Astrocyte (in vitro differentiated cells and primary cell): ENCODE measurements around the gene SAMD4B. TPM values are rescaled to one million over a fixed set of nuclear protein-coding genes. Genes with fewer than 3 reads are reported as not detected.

Experiments
- DNase-seq: peaks from one replicate; pipeline ENCODE4 v3.0.0-alpha.2; 2010; ENCODE audit warnings: low read depth
- FAIRE-seq: peaks from 2 replicates; lab custom pipeline; 2011; peaks lifted over from hg19 to GRCh38; lab: Jason Lieb, UNC
- H2AFZ ChIP-seq: 2 replicates; pipeline ENCODE4 v1.6.0; 2012; ENCODE audit warnings: low read depth, low read length, inconsistent platforms
- H3K27ac ChIP-seq: 2 replicates; pipeline ENCODE4 v1.5.1; 2011; ENCODE audit warnings: low read depth, low read length, inconsistent platforms
- H3K27me3 ChIP-seq: 2 replicates; pipeline ENCODE4 v1.6.0; 2011; ENCODE audit warnings: low read length, inconsistent platforms; ENCODE audit not compliant: insufficient read depth
- H3K36me3 ChIP-seq: 2 replicates; pipeline ENCODE4 v1.5.1; 2011; ENCODE audit warnings: low read length, inconsistent platforms; ENCODE audit not compliant: insufficient read depth
- H3K4me1 ChIP-seq: 2 replicates; pipeline ENCODE4 v1.5.1; 2011; ENCODE audit warnings: low read length, inconsistent platforms; ENCODE audit not compliant: insufficient read depth
- H3K4me2 ChIP-seq: 2 replicates; pipeline ENCODE4 v1.6.0; 2012; ENCODE audit warnings: low read length, inconsistent platforms
- H3K4me3 ChIP-seq: 2 replicates; pipeline ENCODE4 v1.5.1; 2011; ENCODE audit warnings: low read depth, mild to moderate bottlenecking, low read length, inconsistent platforms; ENCODE audit not compliant: insufficient read depth
- H3K79me2 ChIP-seq: 2 replicates; pipeline ENCODE4 v1.6.0; 2012; ENCODE audit warnings: mild to moderate bottlenecking, low read length, inconsistent platforms; ENCODE audit not compliant: insufficient read depth
- H3K9ac ChIP-seq: 2 replicates; pipeline ENCODE4 v1.6.0; 2012; ENCODE audit warnings: mild to moderate bottlenecking, low read length, inconsistent platforms
- H3K9me3 ChIP-seq: 2 replicates; pipeline ENCODE4 v1.5.1; 2012; ENCODE audit warnings: low read depth, mild to moderate bottlenecking, low read length, inconsistent platforms; ENCODE audit not compliant: insufficient read depth
- H4K20me1 ChIP-seq: 2 replicates; pipeline ENCODE4 v1.6.0; 2012; ENCODE audit warnings: low read length, inconsistent platforms; ENCODE audit not compliant: insufficient read depth
- H3K27ac Mint-ChIP-seq: one replicate; pipeline ENCODE4 v1.8.0; 2021; ENCODE audit warnings: mild to moderate bottlenecking, mixed read lengths; ENCODE audit not compliant: unreplicated experiment
- H3K27me3 Mint-ChIP-seq: one replicate; pipeline ENCODE4 v1.8.0; 2021; ENCODE audit warnings: low read depth, mixed read lengths; ENCODE audit not compliant: unreplicated experiment
- H3K36me3 Mint-ChIP-seq: one replicate; pipeline ENCODE4 v1.8.0; 2021; ENCODE audit warnings: low read depth, mixed read lengths; ENCODE audit not compliant: unreplicated experiment
- H3K4me1 Mint-ChIP-seq: one replicate; pipeline ENCODE4 v1.8.0; 2021; ENCODE audit warnings: low read depth, mixed read lengths; ENCODE audit not compliant: unreplicated experiment
- H3K4me3 Mint-ChIP-seq: one replicate; pipeline ENCODE4 v1.8.0; 2021; ENCODE audit warnings: mild to moderate bottlenecking, moderate library complexity, mixed read lengths; ENCODE audit not compliant: unreplicated experiment
- H3K9me3 Mint-ChIP-seq: one replicate; pipeline ENCODE4 v1.8.0; 2021; ENCODE audit warnings: mild to moderate bottlenecking, mixed read lengths; ENCODE audit not compliant: unreplicated experiment
- CTCF ChIP-seq: IDR thresholded peaks from 2 replicates; pipeline ENCODE4 v1.5.1; 2011; ENCODE audit warnings: low read depth, mild to moderate bottlenecking, inconsistent platforms, low read length, moderate library complexity; ENCODE audit not compliant: insufficient read depth
- EZH2 ChIP-seq: IDR thresholded peaks from 2 replicates; pipeline ENCODE4 v1.6.1; 2012; ENCODE audit warnings: mild to moderate bottlenecking, low read length, inconsistent platforms; ENCODE audit not compliant: insufficient read depth
- total RNA-seq: library from RNA; stranded (reverse); gene quantifications from 2 replicates; pipeline ENCODE4 v1.2.1, GENCODE V29; 2021

Gene SAMD4B
- total RNA-seq, 1 donor from 2014 or later: 98.6 TPM

GRCh38 chr19:39385629-39386411 is 43.6 kb downstream of the SAMD4B start:
- H3K4me3 Mint-ChIP-seq: no peak overlapping the region
- Histone ChIP-seq H3K36me3 (peaks cover 31% of the 10 kb centered on the region), H3K4me1 (peaks cover 11% of the 10 kb centered on the region), H3K9ac (no peak overlapping the region), H3K27ac (no peak overlapping the region), H3K79me2 (peaks cover 25% of the 10 kb centered on the region), H2AFZ (no peak overlapping the region), H3K9me3 (no peaks in the 10 kb centered on the region), H3K4me2 (no peak overlapping the region), H3K27me3 (no peaks in the 10 kb centered on the region), H3K4me3 (no peak overlapping the region), H4K20me1 (peaks cover 11% of the 10 kb centered on the region)
- peak overlapping the region; percentile 47 for H3K27ac Mint-ChIP-seq
- no peaks in the 10 kb centered on the region for H3K9me3 Mint-ChIP-seq
- H3K36me3 Mint-ChIP-seq: peaks cover 23% of the 10 kb centered on the region
- no peak for TF ChIP-seq CTCF
- TF ChIP-seq EZH2: no peak
- peaks cover 21% of the 10 kb centered on the region for H3K4me1 Mint-ChIP-seq
- FAIRE-seq: no peak
- H3K27me3 Mint-ChIP-seq: no peaks in the 10 kb centered on the region
- DNase-seq: no peak

- H3K27ac Mint-ChIP-seq: peak overlapping the region; percentile 53
- H3K36me3 Mint-ChIP-seq: peaks cover 15% of the 10 kb centered on the region
Observed at GRCh38 chr19:39386557-39386956, 44.3 kb downstream of the SAMD4B start.

More at GRCh38 chr19:39386557-39386956, 44.3 kb downstream of the SAMD4B start:
- Histone ChIP-seq H3K4me1 (peaks cover 11% of the 10 kb centered on the region), H3K4me3 (no peak overlapping the region), H3K36me3 (peaks cover 27% of the 10 kb centered on the region), H3K9ac (no peak overlapping the region), H4K20me1 (peaks cover 11% of the 10 kb centered on the region), H3K9me3 (no peaks in the 10 kb centered on the region), H3K79me2 (peaks cover 27% of the 10 kb centered on the region), H2AFZ (no peak overlapping the region), H3K27me3 (no peaks in the 10 kb centered on the region), H3K27ac (no peak overlapping the region), H3K4me2 (no peak overlapping the region)
- Mint-ChIP-seq H3K27me3 (no peaks in the 10 kb centered on the region), H3K4me3 (no peak overlapping the region), H3K9me3 (no peaks in the 10 kb centered on the region), H3K4me1 (peaks cover 17% of the 10 kb centered on the region)
- no peak for DNase-seq
- FAIRE-seq: no peak
- TF ChIP-seq EZH2 (no peak), CTCF (no peak)
